Liver (tissue), 3 donors: Measurements from ENCODE around the gene ATF6B.

Experiments used
- HNF4A ChIP-seq, 2 donors: conservative IDR thresholded peaks; 2 replicates each; pipeline ENCODE4 v1.6.1; 2016; ENCODE audit warnings: antibody characterized with exemption in 2 of 2, mild to moderate bottlenecking in 2 of 2
- TF ChIP-seq, protein P1 (sequence below): fragments of 150-350 bp; IDR thresholded peaks from 2 replicates; pipeline ENCODE4 v1.5.1; 2017; ENCODE audit warnings: improper control_type of control experiment, low read depth, low read length; ENCODE audit not compliant: missing input control
- TF ChIP-seq, protein P2 (sequence below): IDR thresholded peaks from 2 replicates; pipeline ENCODE4 v1.6.1; 2016; ENCODE audit warnings: antibody characterized with exemption
- donor health status: healthy.
- donor health status: healthy.

DNA sequence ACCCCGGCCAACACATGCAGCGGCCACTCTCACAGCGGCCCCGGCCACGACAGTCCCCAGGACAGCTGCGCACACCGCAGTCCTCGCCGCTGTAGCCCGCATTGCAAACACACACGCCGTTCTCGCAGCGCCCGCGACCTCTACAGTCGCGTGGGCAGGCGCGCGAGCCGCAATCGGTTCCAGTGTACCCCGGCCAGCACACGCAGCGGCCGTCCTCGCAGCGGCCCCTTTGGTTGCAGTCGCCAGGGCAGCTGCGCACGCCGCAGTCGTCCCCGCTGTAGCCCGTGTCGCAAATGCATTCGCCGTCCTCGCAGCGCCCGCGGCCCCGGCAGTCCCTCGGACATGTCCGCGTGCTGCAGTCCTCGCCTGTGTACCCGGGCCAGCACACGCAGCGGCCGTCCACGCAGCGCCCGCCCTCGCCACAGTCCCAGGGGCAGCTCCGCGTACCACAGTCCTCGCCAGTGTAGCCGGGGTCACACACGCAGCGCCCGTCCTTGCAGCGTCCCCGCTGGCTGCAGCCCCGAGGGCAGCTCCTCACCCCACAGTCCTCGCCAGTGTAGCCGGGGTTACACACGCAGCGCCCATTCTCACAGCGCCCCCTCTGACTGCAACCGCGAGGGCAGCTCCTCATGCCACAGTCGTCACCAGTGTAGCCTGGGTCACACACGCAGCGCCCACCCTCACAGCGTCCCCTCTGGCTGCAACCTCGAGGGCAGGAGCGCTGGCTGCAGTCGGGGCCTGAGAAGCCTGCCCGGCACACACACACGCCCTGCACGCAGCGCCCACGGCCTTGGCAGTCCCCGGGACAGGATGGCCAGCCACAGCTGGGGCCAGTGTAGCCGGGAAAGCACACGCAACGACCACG is 31.4 kb downstream of the ATF6B start:
- TF ChIP-seq, protein P1, sequence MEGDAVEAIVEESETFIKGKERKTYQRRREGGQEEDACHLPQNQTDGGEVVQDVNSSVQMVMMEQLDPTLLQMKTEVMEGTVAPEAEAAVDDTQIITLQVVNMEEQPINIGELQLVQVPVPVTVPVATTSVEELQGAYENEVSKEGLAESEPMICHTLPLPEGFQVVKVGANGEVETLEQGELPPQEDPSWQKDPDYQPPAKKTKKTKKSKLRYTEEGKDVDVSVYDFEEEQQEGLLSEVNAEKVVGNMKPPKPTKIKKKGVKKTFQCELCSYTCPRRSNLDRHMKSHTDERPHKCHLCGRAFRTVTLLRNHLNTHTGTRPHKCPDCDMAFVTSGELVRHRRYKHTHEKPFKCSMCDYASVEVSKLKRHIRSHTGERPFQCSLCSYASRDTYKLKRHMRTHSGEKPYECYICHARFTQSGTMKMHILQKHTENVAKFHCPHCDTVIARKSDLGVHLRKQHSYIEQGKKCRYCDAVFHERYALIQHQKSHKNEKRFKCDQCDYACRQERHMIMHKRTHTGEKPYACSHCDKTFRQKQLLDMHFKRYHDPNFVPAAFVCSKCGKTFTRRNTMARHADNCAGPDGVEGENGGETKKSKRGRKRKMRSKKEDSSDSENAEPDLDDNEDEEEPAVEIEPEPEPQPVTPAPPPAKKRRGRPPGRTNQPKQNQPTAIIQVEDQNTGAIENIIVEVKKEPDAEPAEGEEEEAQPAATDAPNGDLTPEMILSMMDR = no peak
- no peak for TF ChIP-seq HNF4A (conservative IDR thresholded peaks at IDR 0.05)
- TF ChIP-seq, protein P2, sequence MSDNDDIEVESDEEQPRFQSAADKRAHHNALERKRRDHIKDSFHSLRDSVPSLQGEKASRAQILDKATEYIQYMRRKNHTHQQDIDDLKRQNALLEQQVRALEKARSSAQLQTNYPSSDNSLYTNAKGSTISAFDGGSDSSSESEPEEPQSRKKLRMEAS = no peak
